ENCODE measurements around the gene NKAIN4.

NKAIN4 gene

DNA sequence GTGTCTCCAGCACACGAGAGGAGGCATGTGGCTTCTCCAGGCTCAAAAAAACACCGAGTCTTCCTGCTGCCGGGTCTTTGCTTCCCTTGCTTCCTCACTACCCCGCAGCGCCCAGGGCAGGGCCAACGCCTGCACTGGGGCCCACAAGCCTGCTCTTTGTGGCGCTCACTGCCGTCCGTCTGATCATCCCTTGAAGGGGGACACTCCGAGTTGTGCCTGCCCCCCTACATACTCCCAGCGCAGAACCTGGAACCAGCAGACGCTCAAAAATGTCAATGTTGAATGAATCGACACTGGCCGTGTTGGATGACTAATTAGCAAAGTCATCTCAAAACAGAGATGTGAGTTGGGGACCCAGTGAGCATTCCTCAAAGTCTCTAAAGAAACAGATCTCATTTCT lies 10.3 kb upstream of the NKAIN4 start:
- peaks cover 3% of the 10 kb centered on the region; the same call in 1 of the 2 replicates for H3K36me3 ChIP-seq (ENCODE audit: control insufficient read depth, insufficient read depth, low read length)
- H3K9me3 ChIP-seq (ENCODE audit: control insufficient read depth, insufficient read depth, low read length): no peaks in the 10 kb centered on the region
- DNase-seq (ENCODE audit: low read depth, low spot score): no peak
- no peaks in the 10 kb centered on the region for H3K27me3 ChIP-seq (ENCODE audit: control insufficient read depth, insufficient read depth, low read length)
- no peak overlapping the region for H3K4me3 ChIP-seq (ENCODE audit: low read length)
- no peaks in the 10 kb centered on the region; the same call in 1 of the 2 replicates for H3K4me1 ChIP-seq (ENCODE audit: control insufficient read depth, insufficient read depth, low read length)
- no CpG with 5 or more reads among the region's 14 CpGs for WGBS (ENCODE audit: insufficient coverage, insufficient read length)
- H3K27ac ChIP-seq (ENCODE audit: low read length): no peak overlapping the region

DNA sequence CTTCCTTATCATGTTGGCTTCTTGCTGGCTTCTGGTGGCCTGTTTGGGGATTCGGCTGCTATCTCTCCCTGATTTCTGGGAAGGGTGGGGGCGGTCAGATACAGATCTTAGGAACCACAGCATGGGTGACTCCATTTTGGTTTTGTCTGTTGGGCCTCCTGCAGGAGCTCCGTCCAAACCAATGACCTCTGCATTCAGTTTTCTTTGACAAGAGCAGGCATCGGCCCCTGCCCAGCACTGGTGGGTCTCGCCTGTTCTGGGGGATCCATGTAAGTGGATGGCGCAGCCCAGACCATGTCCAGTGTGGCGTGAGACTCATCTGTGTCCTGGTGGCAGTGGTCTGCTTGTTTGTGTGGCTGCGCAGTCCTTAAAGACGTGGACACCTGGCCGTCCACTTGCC lies 9.7 kb upstream of the NKAIN4 start:
- H3K4me3 ChIP-seq (ENCODE audit: low read length): no peak overlapping the region
- no CpG with 5 or more reads among the region's 10 CpGs for WGBS (ENCODE audit: insufficient coverage, insufficient read length)
- H3K27ac ChIP-seq (ENCODE audit: low read length): no peak overlapping the region
- H3K36me3 ChIP-seq (ENCODE audit: control insufficient read depth, insufficient read depth, low read length): peaks cover 3% of the 10 kb centered on the region; the same call in 1 of the 2 replicates
- H3K4me1 ChIP-seq (ENCODE audit: control insufficient read depth, insufficient read depth, low read length): no peaks in the 10 kb centered on the region; the same call in 1 of the 2 replicates
- no peaks in the 10 kb centered on the region for H3K27me3 ChIP-seq (ENCODE audit: control insufficient read depth, insufficient read depth, low read length)
- DNase-seq (ENCODE audit: low read depth, low spot score): no peak
- no peaks in the 10 kb centered on the region for H3K9me3 ChIP-seq (ENCODE audit: control insufficient read depth, insufficient read depth, low read length)

- WGBS (ENCODE audit: insufficient coverage, insufficient read length): no CpG with 5 or more reads among the region's 9 CpGs
- Histone ChIP-seq H3K27ac (ENCODE audit: low read length) (no peak overlapping the region), H3K9me3 (ENCODE audit: control insufficient read depth, insufficient read depth, low read length) (no peaks in the 10 kb centered on the region), H3K27me3 (ENCODE audit: control insufficient read depth, insufficient read depth, low read length) (no peaks in the 10 kb centered on the region), H3K4me3 (ENCODE audit: low read length) (no peak overlapping the region), H3K4me1 (ENCODE audit: control insufficient read depth, insufficient read depth, low read length) (no peaks in the 10 kb centered on the region; the same call in 1 of the 2 replicates), H3K36me3 (ENCODE audit: control insufficient read depth, insufficient read depth, low read length) (peaks cover 3% of the 10 kb centered on the region; the same call in 1 of the 2 replicates)
- DNase-seq (ENCODE audit: low read depth, low spot score): no peak
These were observed 8.6 kb upstream of the NKAIN4 start for GRCh38 chr20:63262836-63263235.

DNA sequence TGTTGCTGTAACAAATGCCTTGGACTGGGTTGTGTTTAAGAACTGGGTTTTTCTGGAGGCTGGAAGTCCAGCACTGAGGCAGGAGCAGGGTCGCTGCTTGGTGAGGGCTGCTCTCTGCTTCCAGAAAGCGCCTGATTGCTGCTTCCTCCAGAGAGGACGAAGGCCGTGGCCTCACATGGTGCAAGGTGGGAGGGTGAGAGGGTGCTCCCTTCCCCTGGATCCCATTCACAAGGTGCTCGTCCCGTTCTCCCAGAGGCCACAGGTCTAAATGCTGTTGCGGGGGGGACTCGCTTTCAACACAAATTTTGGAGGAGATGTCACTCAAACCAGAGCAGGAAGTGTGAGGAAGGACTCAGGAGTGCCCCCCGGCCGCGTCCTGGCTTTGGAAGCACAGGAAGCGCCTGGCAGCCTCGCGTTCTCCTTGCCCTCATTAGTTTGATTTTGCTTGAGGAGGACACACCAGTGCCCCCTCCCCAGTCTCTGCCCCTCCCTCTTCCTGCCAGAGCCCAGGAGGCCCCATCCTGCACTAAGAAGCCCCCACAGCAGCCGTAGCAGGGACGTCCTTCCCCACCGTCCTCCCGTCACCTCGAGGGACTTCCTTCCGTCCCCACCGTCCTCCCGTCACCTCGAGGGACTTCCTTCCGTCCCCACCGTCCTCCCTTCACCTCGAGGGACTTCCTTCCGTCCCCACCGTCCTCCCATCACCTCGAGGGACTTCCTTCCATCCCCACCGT lies 7.7 kb upstream of the NKAIN4 start:
- Histone ChIP-seq H3K27me3 (ENCODE audit: control insufficient read depth, insufficient read depth, low read length) (no peaks in the 10 kb centered on the region), H3K4me1 (ENCODE audit: control insufficient read depth, insufficient read depth, low read length) (no peaks in the 10 kb centered on the region; the same call in 1 of the 2 replicates), H3K4me3 (ENCODE audit: low read length) (no peak overlapping the region), H3K9me3 (ENCODE audit: control insufficient read depth, insufficient read depth, low read length) (no peaks in the 10 kb centered on the region), H3K27ac (ENCODE audit: low read length) (no peak overlapping the region), H3K36me3 (ENCODE audit: control insufficient read depth, insufficient read depth, low read length) (peaks cover 3% of the 10 kb centered on the region; the same call in 1 of the 2 replicates)
- DNase-seq (ENCODE audit: low read depth, low spot score): no peak
- 100% methylated on average over 1 of the region's 30 CpGs for WGBS (ENCODE audit: insufficient coverage, insufficient read length)

- Histone ChIP-seq H3K36me3 (ENCODE audit: control insufficient read depth, insufficient read depth, low read length) (peaks cover 3% of the 10 kb centered on the region; the same call in 1 of the 2 replicates), H3K4me3 (ENCODE audit: low read length) (no peak overlapping the region), H3K27me3 (ENCODE audit: control insufficient read depth, insufficient read depth, low read length) (no peaks in the 10 kb centered on the region), H3K4me1 (ENCODE audit: control insufficient read depth, insufficient read depth, low read length) (no peaks in the 10 kb centered on the region; the same call in 1 of the 2 replicates), H3K27ac (ENCODE audit: low read length) (no peak overlapping the region), H3K9me3 (ENCODE audit: control insufficient read depth, insufficient read depth, low read length) (no peaks in the 10 kb centered on the region)
- WGBS (ENCODE audit: insufficient coverage, insufficient read length): no CpG with 5 or more reads among the region's 25 CpGs
- no peak for DNase-seq (ENCODE audit: low read depth, low spot score)
These were observed 7.0 kb upstream of the NKAIN4 start for GRCh38 chr20:63261060-63261794.

- no peaks in the 10 kb centered on the region for H3K27me3 ChIP-seq (ENCODE audit: control insufficient read depth, insufficient read depth, low read length)
- H3K4me1 ChIP-seq (ENCODE audit: control insufficient read depth, insufficient read depth, low read length): no peaks in the 10 kb centered on the region; the same call in 1 of the 2 replicates
- H3K4me3 ChIP-seq (ENCODE audit: low read length): no peak overlapping the region
- no peak for DNase-seq (ENCODE audit: low read depth, low spot score)
- H3K27ac ChIP-seq (ENCODE audit: low read length): no peak overlapping the region
- no CpG with 5 or more reads among the region's 15 CpGs for WGBS (ENCODE audit: insufficient coverage, insufficient read length)
- no peaks in the 10 kb centered on the region for H3K9me3 ChIP-seq (ENCODE audit: control insufficient read depth, insufficient read depth, low read length)
- peaks cover 3% of the 10 kb centered on the region; the same call in 1 of the 2 replicates for H3K36me3 ChIP-seq (ENCODE audit: control insufficient read depth, insufficient read depth, low read length)
These were observed 6.3 kb upstream of the NKAIN4 start for GRCh38 chr20:63260521-63260920.

DNA sequence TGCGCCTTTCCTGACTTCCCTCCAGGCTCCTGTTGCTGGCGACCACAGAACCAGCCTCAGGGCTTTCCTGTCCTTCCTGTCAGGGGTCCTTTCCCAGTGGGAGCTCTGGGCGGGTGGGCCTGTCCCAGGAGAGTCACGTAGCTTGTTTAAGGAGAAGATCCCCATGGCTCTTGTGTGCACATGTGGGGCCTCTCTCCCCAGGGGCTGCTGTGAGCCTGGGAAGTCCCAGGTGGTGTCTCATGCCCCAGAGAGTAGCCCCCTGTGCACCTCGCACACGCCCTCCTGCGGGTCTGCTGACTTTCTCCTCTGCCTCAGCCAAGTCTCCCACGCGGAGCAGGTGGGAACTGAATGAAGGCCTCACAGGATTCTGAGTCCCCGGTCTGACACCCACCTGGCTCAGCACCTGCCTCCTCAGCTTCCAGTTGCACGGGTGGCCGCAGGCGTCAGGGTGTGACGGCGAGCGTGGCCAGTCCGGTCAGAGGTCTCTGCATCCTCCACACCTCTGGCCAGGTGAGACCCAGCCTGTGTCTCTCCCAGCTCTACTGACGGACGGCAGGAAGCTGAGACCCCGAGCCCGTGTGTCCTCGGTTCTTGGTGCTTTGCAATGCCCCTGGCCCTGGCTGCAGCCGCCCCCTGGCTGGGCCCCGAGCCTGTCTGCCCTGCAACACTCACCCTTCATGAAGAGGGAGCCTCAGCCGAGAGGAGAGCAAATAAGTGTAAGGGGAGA lies 5.6 kb upstream of the NKAIN4 start:
- no peak for DNase-seq (ENCODE audit: low read depth, low spot score)
- Histone ChIP-seq H3K27me3 (ENCODE audit: control insufficient read depth, insufficient read depth, low read length) (no peaks in the 10 kb centered on the region; the same call in 1 of the 2 replicates), H3K4me1 (ENCODE audit: control insufficient read depth, insufficient read depth, low read length) (no peaks in the 10 kb centered on the region; the same call in 1 of the 2 replicates), H3K4me3 (ENCODE audit: low read length) (no peak overlapping the region), H3K36me3 (ENCODE audit: control insufficient read depth, insufficient read depth, low read length) (peaks cover 3% of the 10 kb centered on the region; the same call in 1 of the 2 replicates), H3K9me3 (ENCODE audit: control insufficient read depth, insufficient read depth, low read length) (no peaks in the 10 kb centered on the region), H3K27ac (ENCODE audit: low read length) (no peak overlapping the region)
- no CpG with 5 or more reads among the region's 25 CpGs for WGBS (ENCODE audit: insufficient coverage, insufficient read length)

GRCh38 chr20:63258781-63259180 lies 4.5 kb upstream of the NKAIN4 start:
- no peaks in the 10 kb centered on the region; the same call in 1 of the 2 replicates for H3K27me3 ChIP-seq (ENCODE audit: control insufficient read depth, insufficient read depth, low read length)
- WGBS (ENCODE audit: insufficient coverage, insufficient read length): no CpG with 5 or more reads among the region's 8 CpGs

DNA sequence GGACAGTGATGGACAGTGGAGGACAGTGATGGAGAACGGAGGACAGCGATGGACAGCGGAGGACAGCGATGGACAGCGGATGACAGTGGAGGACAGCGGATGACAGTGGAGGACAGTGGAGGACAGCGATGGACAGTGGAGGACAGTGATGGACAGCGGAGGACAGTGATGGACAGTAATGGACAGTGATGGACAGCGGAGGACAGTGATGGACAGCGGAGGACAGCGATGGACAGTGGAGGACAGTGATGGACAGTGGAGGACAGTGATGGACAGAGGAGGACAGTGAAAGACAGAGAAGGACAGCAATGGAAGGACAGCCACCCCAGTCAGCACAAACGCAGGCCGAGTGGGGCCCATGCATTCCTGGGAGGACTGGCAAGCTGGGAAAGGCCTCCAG lies 3.4 kb upstream of the NKAIN4 start:
- WGBS (ENCODE audit: insufficient coverage, insufficient read length): no CpG with 5 or more reads among the region's 13 CpGs
- no peaks in the 10 kb centered on the region for H3K9me3 ChIP-seq (ENCODE audit: control insufficient read depth, insufficient read depth, low read length)
- H3K4me1 ChIP-seq (ENCODE audit: control insufficient read depth, insufficient read depth, low read length): no peaks in the 10 kb centered on the region; the same call in 1 of the 2 replicates
- no peak overlapping the region for H3K27ac ChIP-seq (ENCODE audit: low read length)
- DNase-seq (ENCODE audit: low read depth, low spot score): no peak
- no peak overlapping the region for H3K4me3 ChIP-seq (ENCODE audit: low read length)
- H3K36me3 ChIP-seq (ENCODE audit: control insufficient read depth, insufficient read depth, low read length): peaks cover 3% of the 10 kb centered on the region; the same call in 1 of the 2 replicates
- peaks cover 2% of the 10 kb centered on the region; the same call in 1 of the 2 replicates for H3K27me3 ChIP-seq (ENCODE audit: control insufficient read depth, insufficient read depth, low read length)

More at GRCh38 chr20:63258781-63259180, 4.5 kb upstream of the NKAIN4 start:
- Histone ChIP-seq H3K27ac (ENCODE audit: low read length) (no peak overlapping the region), H3K4me3 (ENCODE audit: low read length) (no peak overlapping the region), H3K4me1 (ENCODE audit: control insufficient read depth, insufficient read depth, low read length) (no peaks in the 10 kb centered on the region; the same call in 1 of the 2 replicates), H3K9me3 (ENCODE audit: control insufficient read depth, insufficient read depth, low read length) (no peaks in the 10 kb centered on the region), H3K36me3 (ENCODE audit: control insufficient read depth, insufficient read depth, low read length) (peaks cover 3% of the 10 kb centered on the region; the same call in 1 of the 2 replicates)
- no peak for DNase-seq (ENCODE audit: low read depth, low spot score)

- no CpG with 5 or more reads among the region's 4 CpGs for WGBS (ENCODE audit: insufficient coverage, insufficient read length)
- no peak for DNase-seq (ENCODE audit: low read depth, low spot score)
- Histone ChIP-seq H3K27ac (ENCODE audit: low read length) (no peak overlapping the region), H3K4me1 (ENCODE audit: control insufficient read depth, insufficient read depth, low read length) (no peaks in the 10 kb centered on the region), H3K36me3 (ENCODE audit: control insufficient read depth, insufficient read depth, low read length) (peaks cover 3% of the 10 kb centered on the region; the same call in 1 of the 2 replicates), H3K27me3 (ENCODE audit: control insufficient read depth, insufficient read depth, low read length) (peaks cover 2% of the 10 kb centered on the region; the same call in 1 of the 2 replicates), H3K9me3 (ENCODE audit: control insufficient read depth, insufficient read depth, low read length) (no peaks in the 10 kb centered on the region), H3K4me3 (ENCODE audit: low read length) (no peak overlapping the region)
These were observed 2.7 kb upstream of the NKAIN4 start for GRCh38 chr20:63256954-63257353.

Data from iPS DF 6.9 (cell line).